ENCODE measurements around the gene AP2M1. TPM values are rescaled to one million over a fixed set of nuclear protein-coding genes. Genes with fewer than 3 reads are reported as not detected.

The AP2M1 gene
- total and polyA plus RNA-seq, 2 of the 8 experiments (the other 6 are each of a cell fraction or from before 2014, with no cell fraction given): 403 to 454 TPM

DNA sequence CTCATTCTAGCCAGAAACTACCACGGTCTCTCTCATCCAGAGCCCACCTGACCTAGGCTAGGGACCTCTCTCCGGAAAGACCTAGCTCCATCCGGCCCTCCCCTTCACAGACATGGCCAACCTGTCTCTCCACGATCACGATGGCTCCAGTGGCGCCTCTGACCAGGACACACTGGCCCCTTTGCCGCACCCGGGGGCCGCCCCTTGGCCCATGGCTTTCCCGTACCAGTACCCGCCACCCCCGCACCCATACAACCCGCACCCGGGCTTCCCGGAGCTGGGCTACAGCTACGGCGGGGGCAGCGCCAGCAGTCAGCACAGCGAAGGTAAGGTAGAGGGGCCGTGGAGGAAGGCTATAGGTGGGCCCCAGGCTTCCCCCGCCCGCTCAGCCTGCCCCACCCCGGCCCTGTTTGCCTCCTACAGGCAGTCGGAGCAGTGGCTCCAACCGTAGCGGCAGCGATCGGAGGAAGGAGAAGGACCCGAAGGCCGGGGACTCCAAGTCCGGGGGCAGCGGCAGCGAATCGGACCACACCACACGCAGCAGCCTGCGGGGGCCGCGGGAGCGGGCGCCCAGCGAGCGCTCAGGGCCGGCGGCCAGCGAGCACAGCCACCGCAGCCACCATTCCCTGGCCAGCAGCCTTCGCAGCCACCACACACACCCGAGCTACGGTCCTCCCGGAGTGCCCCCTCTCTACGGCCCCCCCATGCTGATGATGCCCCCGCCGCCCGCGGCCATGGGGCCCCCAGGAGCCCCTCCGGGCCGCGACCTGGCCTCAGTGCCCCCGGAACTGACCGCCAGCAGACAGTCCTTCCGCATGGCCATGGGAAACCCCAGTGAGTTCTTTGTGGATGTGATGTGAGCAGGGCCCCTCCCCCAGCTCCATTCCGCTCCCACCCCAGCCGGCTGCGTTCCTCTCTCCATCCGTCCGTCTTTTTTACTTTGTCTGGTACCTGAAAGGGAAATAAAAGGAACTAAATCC is 4.5 kb upstream of the AP2M1 start:
- no peak overlapping the region for H2AFZ ChIP-seq (ENCODE audit: low read length)
- TF ChIP-seq POU5F1 (IDR thresholded peaks at IDR 0.05; ENCODE audit: low read depth, low read length) (no peak), SIRT6 (IDR thresholded peaks at IDR 0.05; ENCODE audit: low read length) (no peak), CBX8 (IDR thresholded peaks at IDR 0.05; ENCODE audit: borderline replicate concordance, low read depth, low read length) (no peak), ZNF274 (IDR thresholded peaks at IDR 0.05; ENCODE audit: borderline replicate concordance, extremely low read depth, low read length) (no peak), NANOG (IDR thresholded peaks at IDR 0.05; ENCODE audit: insufficient read depth, low read depth, low read length, poor library complexity, severe bottlenecking) (no peak)
- H4K5ac ChIP-seq (ENCODE audit: insufficient read length, low read depth, low read length): no peak overlapping the region
- no peak overlapping the region for H2BK120ac ChIP-seq (replicated peaks; ENCODE audit: low read depth, low read length)
- H2AK5ac ChIP-seq (ENCODE audit: low read depth, low read length): no peak overlapping the region
- whole genome bisulfite sequencing, 2 experiments (ENCODE audit: extremely low coverage in 1 of 2, insufficient coverage in 1 of 2, insufficient read length in 1 of 2, insufficient replicate concordance in 2 of 2, low coverage in 1 of 2, low lambda C conversion rate in 2 of 2, missing lambda C conversion rate in 1 of 2): 89% methylated on average over 27 of the region's 66 CpGs; no CpG with 5 or more reads in 1 of the 2 experiments
- H3K79me2 ChIP-seq (ENCODE audit: control insufficient read depth in 1 of 2, insufficient read depth in 2 of 2, low read length in 2 of 2): peaks cover 0 to 4% of the 10 kb centered on the region in 2 experiments; a peak in 2 of 4 replicates
- H2BK12ac ChIP-seq (ENCODE audit: low read depth, low read length): no peak overlapping the region
- H3K14ac ChIP-seq (ENCODE audit: insufficient read length): no peak overlapping the region
- H3K4me3 ChIP-seq (ENCODE audit: extremely low read depth in 1 of 4, insufficient read depth in 2 of 4, low read depth in 3 of 4, low read length in 4 of 4): no peak overlapping the region
- H4K91ac ChIP-seq (replicated peaks; ENCODE audit: insufficient read length, low read length): no peak overlapping the region
- H2BK20ac ChIP-seq (ENCODE audit: low read length): no peak overlapping the region
- no peak overlapping the region for H3K9ac ChIP-seq (replicated peaks in 1 of 4; ENCODE audit: extremely low read depth in 1 of 4, low read depth in 3 of 4, low read length in 3 of 4)
- H4K20me1 ChIP-seq (replicated peaks in 1 of 2; ENCODE audit: control insufficient read depth in 1 of 2, insufficient read depth in 2 of 2, low read length in 2 of 2): peaks cover 0 to 8% of the 10 kb centered on the region in 2 experiments
- H2BK5ac ChIP-seq (ENCODE audit: low read depth, low read length): no peak overlapping the region
- no peak overlapping the region for H3K4ac ChIP-seq (replicated peaks; ENCODE audit: insufficient read length, low read depth, low read length)
- H3K36me3 ChIP-seq (ENCODE audit: control insufficient read depth in 2 of 4, insufficient read depth in 4 of 4, low read length in 3 of 4): peaks cover 5 to 52% (median 26%) of the 10 kb centered on the region in 4 experiments
- peaks cover 2% of the 10 kb centered on the region; the same call in 1 of the 2 replicates for H3K23me2 ChIP-seq (ENCODE audit: low read depth, low read length)
- no peak overlapping the region for H3K27ac ChIP-seq (ENCODE audit: low read depth, low read length)
- no peak overlapping the region for H3K18ac ChIP-seq (ENCODE audit: extremely low read depth, low read length)
- POLR2A ChIA-PET (ENCODE audit: partially characterized antibody): interaction anchor here (0.6 to 5.3 kb wide), 4 partner anchors 13 to 160 kb away, joined by 3 to 26 read pairs (median 4); partner anchors contain the start of gene DVL3
- H3K4me2 ChIP-seq (ENCODE audit: insufficient read depth in 1 of 2, low read depth in 2 of 2, low read length in 2 of 2): no peak overlapping the region
- DNase-seq (ENCODE audit: low read depth in 1 of 2, low spot score in 2 of 2) (no peak), FAIRE-seq (no peak)
- H3K9me3 ChIP-seq (ENCODE audit: insufficient read depth in 2 of 2, low read depth in 1 of 2, low read length in 1 of 2): no peaks in the 10 kb centered on the region
- peak overlapping the region; percentile 15 for H4K8ac ChIP-seq (ENCODE audit: extremely low read depth, insufficient read depth, low read length)
- H3K56ac ChIP-seq (replicated peaks; ENCODE audit: insufficient read length, low read depth, low read length): no peak overlapping the region
- no peaks in the 10 kb centered on the region for H3K79me1 ChIP-seq (ENCODE audit: low read depth, low read length)
- no peaks in the 10 kb centered on the region for H3K4me1 ChIP-seq (replicated peaks in 1 of 4; ENCODE audit: control insufficient read depth in 3 of 4, insufficient read depth in 4 of 4, low read length in 3 of 4)
- no peak overlapping the region for H3K23ac ChIP-seq (ENCODE audit: insufficient read length)
- no peak overlapping the region for H2BK15ac ChIP-seq (ENCODE audit: low read length)
- CTCF ChIA-PET (ENCODE audit: partially characterized antibody): interaction anchor here (0.6 to 2.2 kb wide), 8 partner anchors 10 to 274 kb away, joined by 3 to 7 read pairs (median 3); no protein-coding TSS in a partner anchor
- no peaks in the 10 kb centered on the region for H3K27me3 ChIP-seq (replicated peaks in 1 of 4; ENCODE audit: control insufficient read depth in 3 of 4, extremely low read depth in 1 of 4, insufficient read depth in 3 of 4, low read length in 3 of 4)
